Measurements from ENCODE around the gene RALGPS1. TPM values are rescaled to one million over a fixed set of nuclear protein-coding genes. Genes with fewer than 3 reads are reported as not detected.

The RALGPS1 gene
- total RNA-seq, 1 donor from 2014 or later = 30.7 TPM

DNA sequence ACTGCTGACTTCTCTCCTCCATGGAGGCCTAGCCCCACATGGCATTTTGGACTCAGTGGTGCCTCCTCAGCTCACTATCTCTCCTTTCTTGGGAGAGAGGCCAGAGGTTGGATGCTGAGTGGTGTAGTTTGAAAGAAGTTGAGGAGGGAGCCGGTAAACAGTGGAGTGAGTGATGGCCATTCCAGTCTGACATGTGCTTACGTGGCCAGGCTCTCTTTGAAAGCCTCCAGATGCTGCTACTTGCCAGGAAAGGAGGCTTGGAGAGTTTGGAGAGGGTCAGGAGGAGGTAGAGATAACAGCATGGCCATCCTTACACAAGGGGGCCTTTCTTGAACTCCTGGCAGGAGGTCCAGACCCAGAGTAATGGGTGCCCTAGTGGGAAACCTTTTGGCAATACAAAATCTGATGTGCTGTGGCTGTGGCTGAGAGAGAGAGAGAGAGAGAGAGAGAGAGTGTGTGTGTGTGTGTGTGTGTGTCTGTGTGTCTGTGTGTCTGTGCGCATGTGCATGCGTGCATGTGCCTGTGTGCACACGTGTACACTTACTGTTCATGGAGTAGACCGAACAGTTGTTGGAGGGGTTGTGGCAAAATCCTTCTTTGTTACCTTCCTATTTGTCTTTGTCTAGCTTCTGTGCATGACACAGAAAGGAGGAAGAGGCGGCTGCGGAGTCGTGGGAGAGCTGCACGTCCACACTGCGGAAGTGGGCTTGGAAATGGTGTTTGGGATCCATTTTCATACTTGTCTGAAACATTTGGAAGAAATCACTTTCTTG lies 37.8 kb downstream of the RALGPS1 start:
- peaks cover 5% of the 10 kb centered on the region for H3F3A ChIP-seq (ENCODE audit: low read depth)
- no peaks in the 10 kb centered on the region for H3K79me2 ChIP-seq (ENCODE audit: low read depth)
- no peak overlapping the region for H3K27ac Mint-ChIP-seq
- no peak for TF ChIP-seq EZH2 (IDR thresholded peaks at IDR 0.05)
- TF ChIP-seq, protein P1, sequence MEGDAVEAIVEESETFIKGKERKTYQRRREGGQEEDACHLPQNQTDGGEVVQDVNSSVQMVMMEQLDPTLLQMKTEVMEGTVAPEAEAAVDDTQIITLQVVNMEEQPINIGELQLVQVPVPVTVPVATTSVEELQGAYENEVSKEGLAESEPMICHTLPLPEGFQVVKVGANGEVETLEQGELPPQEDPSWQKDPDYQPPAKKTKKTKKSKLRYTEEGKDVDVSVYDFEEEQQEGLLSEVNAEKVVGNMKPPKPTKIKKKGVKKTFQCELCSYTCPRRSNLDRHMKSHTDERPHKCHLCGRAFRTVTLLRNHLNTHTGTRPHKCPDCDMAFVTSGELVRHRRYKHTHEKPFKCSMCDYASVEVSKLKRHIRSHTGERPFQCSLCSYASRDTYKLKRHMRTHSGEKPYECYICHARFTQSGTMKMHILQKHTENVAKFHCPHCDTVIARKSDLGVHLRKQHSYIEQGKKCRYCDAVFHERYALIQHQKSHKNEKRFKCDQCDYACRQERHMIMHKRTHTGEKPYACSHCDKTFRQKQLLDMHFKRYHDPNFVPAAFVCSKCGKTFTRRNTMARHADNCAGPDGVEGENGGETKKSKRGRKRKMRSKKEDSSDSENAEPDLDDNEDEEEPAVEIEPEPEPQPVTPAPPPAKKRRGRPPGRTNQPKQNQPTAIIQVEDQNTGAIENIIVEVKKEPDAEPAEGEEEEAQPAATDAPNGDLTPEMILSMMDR (IDR thresholded peaks at IDR 0.05) = no peak
- no peak for TF ChIP-seq EZH2phosphoT487 (IDR thresholded peaks at IDR 0.05)
- no peaks in the 10 kb centered on the region for H3K36me3 ChIP-seq
- peaks cover 2% of the 10 kb centered on the region for H3K27me3 Mint-ChIP-seq (ENCODE audit: insufficient read depth, low read depth)
- H3K4me3 Mint-ChIP-seq = no peak overlapping the region
- peaks cover 10% of the 10 kb centered on the region for H3K4me1 ChIP-seq
- DNase-seq (ENCODE audit: low spot score) = no peak
- no peaks in the 10 kb centered on the region for H3K36me3 Mint-ChIP-seq
- no peak overlapping the region for H3K4me2 ChIP-seq
- peaks cover 7% of the 10 kb centered on the region for H3K4me1 Mint-ChIP-seq
- H4K20me1 ChIP-seq (ENCODE audit: low read depth) = peaks cover under 1% of the 10 kb centered on the region
- no peak overlapping the region for H3K4me3 ChIP-seq
- no peak overlapping the region for H3K9ac ChIP-seq
- H2AFZ ChIP-seq (replicated peaks) = no peak overlapping the region
- no peaks in the 10 kb centered on the region for H3K27me3 ChIP-seq
- no peak overlapping the region for H3K27ac ChIP-seq
- no peaks in the 10 kb centered on the region for H3K9me3 ChIP-seq (ENCODE audit: low read depth)
- no peaks in the 10 kb centered on the region for H3K9me3 Mint-ChIP-seq

DNA sequence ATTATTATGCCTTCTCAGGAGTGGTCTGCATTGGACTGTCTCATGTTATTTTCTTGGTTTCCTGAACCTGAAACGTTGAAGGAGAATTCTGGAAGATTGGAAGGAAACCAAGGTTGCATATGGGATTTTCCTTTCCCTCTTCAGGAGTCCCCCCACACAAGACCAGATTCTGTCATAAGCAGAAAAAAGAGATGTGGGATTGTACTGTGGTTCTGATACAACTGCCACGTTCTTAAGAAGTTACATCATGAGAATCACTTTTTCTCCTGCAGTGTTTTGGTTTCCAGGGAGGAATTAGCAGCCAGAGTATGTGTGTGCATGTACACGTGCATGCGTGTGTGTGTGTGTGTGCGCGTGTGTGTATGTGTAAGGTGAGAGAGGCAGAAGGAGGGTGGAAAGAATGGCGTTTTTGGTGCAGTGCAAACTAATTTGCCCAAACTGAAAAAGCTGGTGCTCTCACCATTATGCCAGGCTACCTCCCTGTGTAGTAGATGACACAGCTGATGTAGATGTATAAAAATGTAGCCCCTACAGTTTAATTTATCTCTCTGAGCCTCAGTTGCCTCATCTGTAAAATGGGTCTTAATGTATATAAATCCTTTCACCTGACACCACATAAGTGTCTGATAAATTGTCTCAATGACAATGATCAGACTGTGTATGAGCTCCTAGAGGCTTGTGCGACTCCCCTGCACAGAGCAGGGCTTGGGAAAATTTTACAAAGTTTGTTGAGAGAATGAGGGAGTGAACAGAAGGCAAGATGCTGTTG lies 38.6 kb downstream of the RALGPS1 start:
- TF ChIP-seq, protein P1 (IDR thresholded peaks at IDR 0.05) = no peak
- TF ChIP-seq EZH2 (IDR thresholded peaks at IDR 0.05) (no peak), EZH2phosphoT487 (IDR thresholded peaks at IDR 0.05) (no peak)
- Histone ChIP-seq H3K9ac (no peak overlapping the region), H3K9me3 (ENCODE audit: low read depth) (no peaks in the 10 kb centered on the region), H3K4me1 (peaks cover 14% of the 10 kb centered on the region), H3K79me2 (ENCODE audit: low read depth) (no peaks in the 10 kb centered on the region), H3F3A (ENCODE audit: low read depth) (peaks cover 8% of the 10 kb centered on the region), H3K36me3 (no peaks in the 10 kb centered on the region), H3K27me3 (no peaks in the 10 kb centered on the region), H3K4me2 (no peak overlapping the region), H3K27ac (no peak overlapping the region), H3K4me3 (no peak overlapping the region), H2AFZ (replicated peaks) (no peak overlapping the region), H4K20me1 (ENCODE audit: low read depth) (no peaks in the 10 kb centered on the region)
- H3K36me3 Mint-ChIP-seq = no peaks in the 10 kb centered on the region
- DNase-seq (ENCODE audit: low spot score) = no peak
- peaks cover 2% of the 10 kb centered on the region for H3K27me3 Mint-ChIP-seq (ENCODE audit: insufficient read depth, low read depth)
- H3K4me3 Mint-ChIP-seq = no peak overlapping the region
- H3K27ac Mint-ChIP-seq = peak overlapping the region; percentile 64
- peaks cover 10% of the 10 kb centered on the region for H3K4me1 Mint-ChIP-seq
- H3K9me3 Mint-ChIP-seq = no peaks in the 10 kb centered on the region

DNA sequence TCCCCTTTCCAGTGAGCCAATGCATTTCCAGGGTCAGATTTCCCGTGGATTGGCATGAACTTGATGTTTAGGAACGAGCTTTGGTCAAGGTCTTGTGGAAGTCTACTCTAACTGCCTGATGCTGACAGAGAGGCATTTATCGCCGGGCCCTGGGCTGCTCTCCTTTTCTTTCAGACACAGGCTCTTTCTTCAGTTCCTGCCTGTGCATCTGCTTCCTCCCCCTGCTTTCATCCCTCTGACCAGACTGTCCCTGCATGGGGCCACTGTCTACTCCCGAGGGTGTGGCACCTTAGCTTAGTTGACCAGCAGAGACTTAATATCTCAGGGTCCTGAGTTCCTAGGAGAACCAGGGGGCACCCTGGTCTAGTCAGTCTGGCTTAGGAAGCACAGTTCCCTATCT lies 41.2 kb downstream of the RALGPS1 start:
- H3K27me3 ChIP-seq = no peaks in the 10 kb centered on the region
- H3K4me1 ChIP-seq = peaks cover 14% of the 10 kb centered on the region
- TF ChIP-seq, protein P1 (IDR thresholded peaks at IDR 0.05) = no peak
- no peak for TF ChIP-seq EZH2phosphoT487 (IDR thresholded peaks at IDR 0.05)
- no peak for TF ChIP-seq EZH2 (IDR thresholded peaks at IDR 0.05)
- H3K36me3 ChIP-seq = no peaks in the 10 kb centered on the region
- no peak overlapping the region for H3K4me2 ChIP-seq
- Mint-ChIP-seq H3K9me3 (no peaks in the 10 kb centered on the region), H3K27me3 (ENCODE audit: insufficient read depth, low read depth) (peaks cover 2% of the 10 kb centered on the region), H3K27ac (no peak overlapping the region), H3K36me3 (no peaks in the 10 kb centered on the region), H3K4me3 (no peak overlapping the region), H3K4me1 (peaks cover 12% of the 10 kb centered on the region)
- no peaks in the 10 kb centered on the region for H3K79me2 ChIP-seq (ENCODE audit: low read depth)
- H3K4me3 ChIP-seq = no peak overlapping the region
- no peaks in the 10 kb centered on the region for H3K9me3 ChIP-seq (ENCODE audit: low read depth)
- no peaks in the 10 kb centered on the region for H4K20me1 ChIP-seq (ENCODE audit: low read depth)
- DNase-seq (ENCODE audit: low spot score) = no peak
- H3F3A ChIP-seq (ENCODE audit: low read depth) = peaks cover 8% of the 10 kb centered on the region
- H3K9ac ChIP-seq = no peak overlapping the region
- H2AFZ ChIP-seq (replicated peaks) = no peak overlapping the region
- H3K27ac ChIP-seq = no peak overlapping the region
